Measurements from ENCODE around the gene TMEM231.
A peak's percentile ranks its signal among the peaks of the same experiment; 100 is the strongest.
"Not testable (repeated sequence)": the region's sequence is repeated elsewhere in the genome, so short reads cannot be mapped to it uniquely, and the experiment has no call there.

Gene TMEM231

DNA sequence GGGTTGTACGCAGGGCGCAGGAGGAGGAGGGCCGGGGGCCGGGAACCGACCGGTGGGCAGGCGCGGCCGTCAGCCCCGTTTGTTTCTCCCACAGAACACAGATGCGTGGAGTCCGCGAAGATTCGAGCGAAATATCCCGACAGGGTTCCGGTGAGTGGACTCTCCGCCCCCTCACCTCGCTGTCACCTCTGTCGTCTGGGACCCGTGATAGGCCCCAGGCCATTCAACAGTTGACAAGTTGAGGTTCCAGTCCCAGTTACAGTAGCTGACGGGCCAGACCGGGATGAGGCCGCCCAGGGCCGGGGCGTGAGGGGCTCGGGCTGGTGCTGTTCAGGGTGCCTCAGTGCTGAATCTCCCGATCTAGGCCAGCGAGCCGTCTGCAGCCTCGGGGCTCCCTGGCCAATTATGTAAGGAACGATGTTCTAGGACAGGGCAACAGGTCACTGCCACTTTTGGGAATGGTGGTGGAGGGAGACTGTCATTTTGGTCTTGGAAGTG is 10.8 kb upstream of the TMEM231 start:
- no peak for DNase-seq (ENCODE audit: low read depth in 2 of 2)

DNA sequence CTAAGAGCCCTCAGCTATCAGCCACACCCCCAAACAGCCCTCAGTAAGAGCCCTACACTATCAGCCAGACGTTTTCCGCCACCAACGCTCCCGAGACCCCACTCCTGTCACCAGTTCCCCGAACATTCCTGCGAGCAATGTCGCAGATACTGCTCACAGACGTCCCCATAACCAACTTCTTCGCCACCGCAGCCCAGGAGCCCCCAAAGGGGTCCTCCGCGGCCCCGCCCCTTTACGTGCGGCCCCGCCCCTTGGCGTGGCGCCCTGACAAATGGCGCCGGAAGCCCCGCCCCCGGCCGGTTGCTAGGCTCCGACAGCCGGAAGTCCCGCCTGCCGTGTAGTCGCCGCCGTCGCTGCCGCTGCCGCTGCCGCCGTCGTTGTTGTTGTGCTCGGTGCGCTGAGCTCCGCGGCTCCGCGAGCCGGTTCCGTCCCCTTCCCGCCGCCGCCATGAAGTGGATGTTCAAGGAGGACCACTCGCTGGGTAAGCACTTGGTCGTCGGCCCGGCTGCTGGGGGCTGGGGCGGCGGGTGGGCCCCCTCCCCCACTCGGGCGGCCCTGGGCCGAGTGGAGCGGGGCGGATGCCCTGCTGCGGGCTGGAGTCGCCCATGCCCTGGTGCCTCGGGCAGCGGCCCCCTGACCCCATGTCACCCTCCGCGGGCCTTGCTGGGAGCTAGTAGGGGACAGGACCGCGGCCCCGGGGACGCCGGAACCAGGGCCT is 10.1 kb upstream of the TMEM231 start, which contains the start of gene GABARAPL2:
GABARAPL2 (plus strand) TSS at position 340 of the 718 bp plus-strand sequence; CDS start at position 448, 108 bp downstream.
- DNase-seq (ENCODE audit: low read depth in 2 of 2) = peak; percentile 84 to 87

DNA sequence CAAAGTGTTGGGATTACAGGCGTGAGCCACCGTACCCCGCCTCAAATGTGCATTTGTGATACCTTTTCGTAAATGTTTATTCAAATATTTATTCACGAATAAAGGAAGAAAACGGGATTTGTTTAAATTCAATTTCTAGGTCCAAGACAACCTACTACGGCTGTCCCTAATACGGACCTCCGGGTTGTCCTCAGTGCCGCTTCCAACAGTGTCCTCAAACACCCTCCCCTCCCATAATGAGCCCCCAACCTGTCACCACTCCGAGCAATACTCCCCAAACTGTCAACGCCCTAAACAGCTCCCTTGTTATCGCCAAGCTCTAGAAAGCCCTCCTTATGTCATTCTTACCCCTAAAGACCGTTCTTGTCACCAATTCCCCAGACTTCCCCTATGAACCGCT is 9.6 kb upstream of the TMEM231 start:
- no peak for DNase-seq (ENCODE audit: low read depth in 2 of 2)

DNA sequence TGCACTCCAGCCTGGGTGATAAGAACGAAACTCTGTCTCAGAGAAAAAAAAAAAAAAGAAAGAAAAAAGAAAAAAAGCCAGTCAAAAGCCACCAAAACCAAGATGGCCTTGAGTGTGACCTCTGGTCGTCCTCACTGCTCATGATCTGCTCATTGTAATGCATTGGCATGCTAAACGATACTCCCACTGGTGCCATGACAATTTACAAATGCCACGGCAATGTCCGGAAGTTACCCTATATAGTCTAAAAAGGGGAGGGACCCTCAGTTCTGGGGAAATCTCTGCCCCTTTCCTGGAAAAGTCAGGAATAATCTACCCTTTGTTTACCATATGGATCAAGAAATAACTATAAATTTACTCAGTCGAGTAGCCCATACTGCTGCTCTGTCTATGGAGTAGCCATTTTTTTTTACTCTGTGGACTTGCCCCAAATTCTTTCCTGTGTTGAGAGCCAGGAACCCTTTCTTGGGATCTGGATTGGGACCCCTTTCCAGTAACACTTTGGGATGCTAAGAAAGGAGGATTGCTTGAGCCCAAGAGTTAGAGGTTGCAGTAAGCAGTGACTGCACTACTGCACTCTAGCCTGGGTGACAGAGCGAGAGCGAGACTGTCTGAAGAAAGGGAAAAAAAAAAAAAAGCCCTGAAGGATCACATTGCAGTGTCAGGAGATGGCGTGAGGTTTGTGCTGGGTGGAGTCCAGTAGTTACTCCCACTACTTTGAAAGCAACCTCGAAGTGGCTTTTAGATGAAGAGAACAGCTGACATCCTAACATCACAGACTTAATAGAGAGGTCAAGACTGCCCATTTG is 3.7 kb upstream of the TMEM231 start:
- no peak for DNase-seq (ENCODE audit: low read depth in 2 of 2)

DNA sequence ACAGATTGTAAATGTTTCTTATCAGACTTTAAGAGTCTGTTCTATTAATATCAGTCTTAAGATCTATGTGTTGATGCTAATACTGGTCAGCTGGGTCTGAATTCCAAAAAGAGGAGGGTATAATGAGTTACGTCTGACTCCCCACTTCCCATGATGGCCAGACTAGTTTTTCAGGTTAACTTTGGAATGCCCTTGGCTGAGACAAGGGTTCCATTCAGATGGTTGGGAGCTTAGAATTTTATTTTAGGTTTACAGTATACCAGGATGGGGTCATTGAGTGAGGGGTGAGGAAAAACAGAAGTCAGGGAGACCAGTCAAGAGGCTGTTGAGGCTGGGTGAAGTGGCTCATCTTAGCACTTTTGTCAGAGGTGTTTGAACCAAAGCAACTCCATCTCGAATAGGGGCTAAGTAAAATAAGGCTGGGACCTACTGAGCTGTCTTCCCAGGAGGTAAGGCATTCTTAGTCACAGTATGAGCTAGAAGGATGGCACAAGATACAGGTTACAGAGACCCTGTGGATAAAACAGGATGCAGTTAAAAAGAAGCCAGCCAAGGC is 2.9 kb upstream of the TMEM231 start:
- no peak for DNase-seq (ENCODE audit: low read depth in 2 of 2)

DNA sequence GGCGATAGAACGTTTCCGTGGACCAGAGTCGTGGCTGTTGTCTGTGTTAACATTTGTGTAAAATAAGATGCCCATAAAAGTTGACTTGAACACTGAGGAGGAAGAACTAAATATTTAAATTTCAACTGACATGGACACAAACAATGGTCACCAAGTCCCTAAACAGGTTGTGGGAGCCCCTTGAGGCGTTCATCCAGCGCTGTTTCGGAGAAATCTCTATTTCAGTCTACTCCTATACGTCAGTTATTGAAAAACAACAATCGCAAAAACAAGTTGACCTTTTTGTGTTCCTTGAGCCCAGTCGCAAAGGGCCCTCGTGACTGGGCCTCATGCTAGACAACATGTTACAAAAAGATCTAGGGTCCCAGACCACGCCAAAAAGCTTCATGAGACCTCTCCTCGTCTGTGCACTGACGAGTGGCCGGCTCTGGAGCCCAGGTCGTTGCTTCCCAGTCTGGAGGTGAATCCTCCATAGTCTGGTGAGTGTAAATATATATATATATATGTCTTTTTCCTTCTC is 439 bp upstream of the TMEM231 start:
- no peak for DNase-seq (ENCODE audit: low read depth in 2 of 2)

DNA sequence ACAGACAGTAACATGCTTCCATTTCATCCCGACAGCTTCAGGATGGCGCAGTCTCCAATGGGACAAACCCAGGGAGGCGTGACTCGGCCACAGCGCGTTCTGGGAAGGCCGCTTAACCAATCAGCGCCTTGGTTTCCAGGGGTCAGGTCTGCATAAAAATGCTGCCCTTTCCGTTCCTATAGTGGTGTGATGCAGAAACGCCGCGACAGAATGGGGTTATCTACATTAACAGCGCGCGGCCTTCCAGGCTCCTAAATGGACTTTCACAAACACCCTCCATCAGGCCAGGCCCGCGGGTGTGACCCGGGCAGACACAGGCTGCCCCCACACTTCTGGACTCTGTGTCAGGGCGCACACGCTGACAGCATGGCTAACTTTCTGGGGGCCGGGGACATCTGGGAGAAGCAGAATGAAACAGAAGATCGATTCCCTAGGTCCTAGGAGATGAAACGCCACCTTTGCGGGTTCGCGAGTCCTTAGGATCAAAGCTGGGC is 792 bp downstream of the TMEM231 start:
- DNase-seq (ENCODE audit: low read depth in 2 of 2) = no peak

DNA sequence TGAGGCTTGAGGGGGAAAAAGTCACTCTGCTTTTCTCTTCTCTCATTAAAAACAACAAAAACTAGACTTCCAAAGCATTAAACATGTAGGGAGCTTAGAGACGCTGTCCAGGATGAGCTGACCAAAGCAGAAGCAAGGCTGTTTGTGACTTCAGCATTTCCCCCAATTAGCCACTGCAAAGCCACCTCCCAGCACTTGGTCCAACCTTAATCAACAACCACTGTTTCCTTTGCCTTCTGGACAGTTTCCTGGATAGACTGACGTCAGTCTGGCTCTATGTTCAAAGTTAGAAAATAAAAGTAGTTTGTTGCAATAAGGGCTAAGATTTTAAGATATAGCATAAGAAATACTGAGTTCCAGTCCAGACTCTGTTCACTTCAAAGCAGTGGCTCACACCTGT is 3.1 kb downstream of the TMEM231 start:
- DNase-seq (ENCODE audit: low read depth in 2 of 2) = no peak

DNA sequence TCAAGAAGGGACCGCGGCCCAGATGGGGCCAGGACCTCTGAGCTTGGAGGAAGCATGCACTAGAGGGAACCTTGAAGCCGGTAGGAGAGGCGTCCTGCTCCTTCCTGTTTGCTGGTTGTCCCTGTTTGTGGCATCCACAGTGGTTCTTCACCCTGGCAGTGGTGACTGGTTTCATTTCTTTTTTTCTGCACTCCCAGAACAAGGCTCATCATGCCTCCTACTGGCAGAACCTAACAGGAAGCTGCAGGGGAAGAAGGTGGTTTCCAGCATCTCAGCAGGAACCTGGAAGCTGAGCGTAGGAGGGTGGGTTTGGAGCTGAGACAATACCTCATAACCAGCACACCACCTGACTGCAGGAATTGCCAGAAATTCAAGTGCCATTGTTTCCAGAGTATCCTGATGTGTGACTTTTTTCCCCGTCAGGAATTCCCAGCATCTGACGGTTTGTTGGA is 5.8 kb downstream of the TMEM231 start:
- no peak for DNase-seq (ENCODE audit: low read depth in 2 of 2)

DNA sequence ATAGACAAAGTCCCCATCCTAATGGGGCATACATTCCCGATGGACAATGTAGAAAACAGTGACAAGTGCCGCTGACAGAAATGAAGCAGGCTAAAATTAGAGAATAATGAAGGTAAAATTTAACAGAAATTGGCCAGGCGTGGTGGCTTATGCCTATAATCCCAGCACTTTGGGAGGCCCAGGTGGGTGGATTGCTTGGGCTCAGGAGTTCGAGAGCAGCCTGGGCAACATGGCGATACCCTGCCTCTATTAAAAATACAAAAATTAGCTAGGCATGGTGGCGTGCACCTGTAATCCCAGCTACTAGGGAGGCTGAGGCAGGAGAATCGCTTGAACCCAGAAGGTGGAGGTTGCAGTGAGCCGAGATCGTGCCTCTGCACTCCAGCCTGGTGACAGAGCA is 7.6 kb downstream of the TMEM231 start:
- not testable (repeated sequence) for DNase-seq (ENCODE audit: low read depth in 2 of 2)

DNA sequence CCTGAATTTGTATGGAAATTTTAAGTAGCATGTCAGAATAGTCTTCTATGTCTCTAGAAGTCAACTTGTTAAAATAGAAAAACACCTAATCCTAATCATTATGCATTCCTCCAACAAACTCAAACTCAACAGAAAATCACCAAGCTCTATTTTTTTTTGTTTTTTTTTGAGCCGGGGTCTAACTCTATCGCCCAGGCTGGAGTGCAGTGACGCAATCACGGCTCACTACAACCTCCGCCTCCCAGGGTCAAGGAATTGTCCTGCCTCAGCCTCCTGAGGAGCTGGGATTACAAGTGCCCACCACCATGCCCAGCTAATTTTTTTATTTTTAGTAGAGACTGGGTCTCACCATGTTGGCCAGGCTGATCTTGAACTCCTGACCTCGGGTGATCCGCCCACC is 9.8 kb downstream of the TMEM231 start:
- no peak for DNase-seq (ENCODE audit: low read depth in 2 of 2)

DNA sequence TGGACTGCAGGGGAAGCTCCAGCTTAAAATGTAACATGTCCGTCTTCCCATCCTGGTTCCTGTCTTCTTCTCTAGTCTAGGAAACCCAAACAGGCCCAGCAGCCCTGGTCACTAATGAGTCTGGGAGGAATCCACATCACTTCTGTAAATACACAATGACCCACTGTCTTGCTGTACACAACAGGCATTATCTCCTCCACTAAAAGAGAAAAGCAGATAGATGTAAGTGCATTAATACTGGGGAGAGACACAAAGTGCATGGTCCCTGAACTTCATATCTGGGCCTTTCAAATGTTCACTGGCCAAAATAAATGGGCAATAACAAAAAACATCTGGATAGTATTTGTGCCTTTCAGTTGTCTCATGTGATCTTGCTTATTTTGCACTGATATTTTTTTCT is 10.2 kb downstream of the TMEM231 start:
- DNase-seq (ENCODE audit: low read depth in 2 of 2) = not testable (repeated sequence)

DNA sequence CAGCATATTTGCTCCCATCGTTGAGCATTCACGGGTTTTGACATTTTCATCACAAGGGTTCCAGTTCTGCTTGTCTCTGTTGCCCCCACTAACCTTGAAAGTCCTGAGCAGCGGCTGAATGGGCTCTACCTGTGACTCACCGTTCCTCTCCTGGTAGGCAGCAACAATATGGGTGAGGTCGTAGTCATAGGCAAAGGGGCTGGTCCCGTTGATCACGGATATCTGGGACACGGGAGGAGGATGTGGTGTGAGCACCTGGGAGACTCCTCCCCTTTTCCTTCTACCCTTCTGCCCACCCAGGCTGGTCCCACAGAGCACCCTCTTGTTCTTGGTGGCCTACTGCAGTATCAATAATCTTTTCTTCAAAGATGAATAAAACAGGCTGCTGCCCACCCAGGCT is 13.6 kb downstream of the TMEM231 start:
- DNase-seq (ENCODE audit: low read depth in 2 of 2) = not testable (repeated sequence)

DNA sequence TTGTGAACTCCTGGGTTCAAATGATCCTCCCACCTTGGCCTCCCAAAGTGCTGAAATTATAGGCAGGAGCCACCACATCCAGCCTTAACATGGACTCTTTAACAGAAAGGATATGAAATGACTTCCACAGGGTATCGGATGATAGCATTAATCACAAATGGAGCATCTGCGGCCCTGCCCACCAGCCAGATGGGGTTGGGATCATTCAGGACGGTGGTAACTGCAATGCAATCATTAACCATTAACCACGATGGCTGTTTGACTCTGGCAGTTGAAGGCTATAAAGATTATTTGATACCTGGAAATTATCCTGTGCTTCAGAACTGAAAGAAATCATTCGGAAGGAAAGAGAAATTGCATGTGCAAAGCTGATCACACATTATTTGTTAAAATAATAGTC is 14.8 kb downstream of the TMEM231 start:
- no peak for DNase-seq (ENCODE audit: low read depth in 2 of 2)

DNA sequence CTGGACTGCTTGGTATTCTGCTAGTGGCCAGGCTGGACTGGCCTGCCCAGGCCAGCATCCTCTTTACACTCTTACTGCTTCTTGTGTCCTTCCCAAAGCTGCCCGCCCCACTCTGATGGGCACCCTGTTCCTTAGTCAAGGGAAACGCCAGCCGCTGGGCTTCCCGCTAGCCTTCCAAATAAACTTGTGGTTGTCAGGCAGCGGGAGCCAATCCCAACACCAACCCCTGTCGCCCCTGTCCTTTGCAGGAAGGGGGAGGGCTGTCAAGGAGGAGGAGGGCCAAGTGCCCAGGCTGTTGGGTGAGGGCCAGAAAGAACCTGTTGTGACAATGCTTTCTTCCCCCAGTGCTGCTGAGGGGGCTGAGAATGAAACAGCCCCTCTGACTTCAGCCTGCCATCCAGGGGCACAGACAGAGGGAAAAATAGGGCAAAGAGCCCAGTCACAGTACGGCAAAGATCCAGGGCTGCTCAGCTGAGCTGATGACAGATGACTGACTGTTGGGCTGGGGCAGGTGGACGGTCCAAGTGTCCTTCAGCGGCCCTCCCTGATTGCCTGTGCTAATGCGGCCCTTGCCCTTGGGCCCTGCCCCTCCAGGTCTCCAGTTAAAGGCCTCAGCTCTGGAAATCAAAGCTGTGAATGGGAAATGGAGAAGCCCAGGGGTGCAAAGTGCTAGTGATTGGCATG is 17.0 kb downstream of the TMEM231 start:
- DNase-seq (ENCODE audit: low read depth in 2 of 2) = not testable (repeated sequence)

DNA sequence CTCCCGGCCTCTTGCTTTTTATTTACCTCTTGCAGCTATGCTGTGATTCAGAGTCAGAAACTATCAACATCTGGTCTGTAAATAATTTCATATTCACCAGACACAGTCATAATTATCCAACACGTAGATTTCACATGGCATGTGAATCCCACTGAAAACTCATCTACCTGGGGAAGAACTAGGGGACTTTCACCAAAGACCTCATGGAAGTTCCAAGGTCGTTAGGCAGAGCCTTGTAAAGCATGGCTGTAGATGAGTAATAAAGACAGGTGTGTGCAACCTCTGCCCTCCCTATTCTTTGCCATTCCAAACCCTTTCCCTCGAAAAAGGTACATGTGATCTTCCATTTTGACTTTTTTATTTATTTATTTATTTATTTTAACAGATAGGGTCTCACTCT is 18.3 kb downstream of the TMEM231 start:
- DNase-seq (ENCODE audit: low read depth in 2 of 2) = no peak

DNA sequence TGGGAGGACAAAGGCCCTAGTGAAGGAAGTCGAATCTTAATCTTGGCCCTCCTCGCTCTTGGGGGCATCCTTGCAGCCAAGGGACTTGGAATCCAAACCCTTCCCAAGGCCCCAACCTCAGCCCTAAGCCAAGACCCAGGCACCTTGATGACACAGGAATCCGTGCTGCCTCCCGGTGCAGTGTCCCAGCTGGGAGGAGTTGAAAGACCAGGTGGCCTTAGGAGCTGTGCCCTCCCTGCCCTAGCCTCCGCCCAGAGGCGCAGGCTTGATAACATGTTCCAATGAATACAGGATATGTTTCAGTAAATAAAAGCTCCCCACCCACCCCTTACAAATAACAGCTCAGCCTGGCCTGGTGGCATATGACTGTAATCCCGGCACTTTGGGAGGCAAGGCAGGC is 20.2 kb downstream of the TMEM231 start, which contains the start of gene CHST5:
CHST5 (minus strand) TSS at position 208 of the 400 bp plus-strand sequence. CDS start 5,724 bp downstream, outside the sequence.
- DNase-seq (ENCODE audit: low read depth in 2 of 2) = no peak

DNA sequence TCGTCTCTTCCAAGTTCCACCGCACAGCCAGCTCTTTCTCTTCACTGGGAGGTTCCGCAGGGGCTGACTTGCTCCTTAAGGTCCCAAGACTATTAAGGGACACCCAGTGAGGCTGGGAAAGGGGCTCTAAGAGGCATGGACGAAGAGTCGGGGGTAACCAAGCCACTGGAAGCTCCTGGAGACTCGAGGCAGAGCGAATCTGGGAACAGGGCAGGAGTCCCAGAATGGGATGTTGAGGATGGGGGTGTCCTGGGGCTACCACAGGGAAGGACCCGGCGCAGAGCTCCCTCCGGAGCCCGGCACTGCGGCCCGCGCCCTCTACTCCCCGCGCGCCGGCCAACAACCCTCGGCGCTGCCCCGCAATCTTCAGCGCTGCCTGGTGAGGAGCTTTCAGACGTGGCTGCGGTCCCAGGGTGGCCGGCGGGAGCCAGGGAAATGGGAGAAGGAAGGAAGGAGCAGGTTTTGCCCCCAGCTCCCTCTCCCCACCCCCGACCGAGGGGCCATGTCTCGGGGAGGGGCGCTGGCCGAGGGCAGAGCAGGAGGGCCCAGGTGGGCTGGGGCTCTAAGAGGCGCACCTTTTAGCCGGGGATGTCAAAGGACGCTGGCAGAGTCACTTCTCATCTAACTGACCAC is 20.7 kb downstream of the TMEM231 start:
- no peak for DNase-seq (ENCODE audit: low read depth in 2 of 2)

DNA sequence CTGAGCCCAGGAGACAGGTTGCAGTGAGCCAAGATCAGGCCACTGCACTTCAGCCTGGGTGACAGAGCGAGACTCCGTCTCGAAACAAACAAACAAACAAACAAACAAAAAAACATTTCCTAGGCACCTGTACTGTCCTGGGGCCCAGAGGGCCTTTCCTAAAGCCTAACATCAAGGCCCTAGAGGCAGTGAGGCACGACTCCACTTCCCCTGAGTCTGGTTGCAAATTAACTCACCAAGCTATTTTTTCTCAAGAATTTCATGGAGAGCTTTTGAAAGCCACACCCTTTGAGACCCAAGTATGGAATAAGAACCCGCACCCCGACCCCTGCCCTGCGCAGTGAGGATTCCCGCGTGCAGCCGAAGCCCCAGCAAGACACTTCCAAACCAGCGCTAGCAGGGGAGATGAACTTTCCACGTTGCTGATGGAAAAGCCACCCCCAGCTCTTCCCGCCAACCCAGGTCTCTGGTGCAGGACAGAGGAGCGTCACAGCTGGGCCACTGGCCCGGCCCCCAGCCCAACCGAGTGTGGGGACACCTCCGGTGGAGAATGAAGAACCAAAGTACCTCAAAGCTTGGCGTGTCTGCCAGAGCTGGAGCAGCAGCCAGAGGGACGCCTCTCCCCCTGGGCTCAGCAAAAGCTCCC is 21.4 kb downstream of the TMEM231 start:
- no peak for DNase-seq (ENCODE audit: low read depth in 2 of 2)

DNA sequence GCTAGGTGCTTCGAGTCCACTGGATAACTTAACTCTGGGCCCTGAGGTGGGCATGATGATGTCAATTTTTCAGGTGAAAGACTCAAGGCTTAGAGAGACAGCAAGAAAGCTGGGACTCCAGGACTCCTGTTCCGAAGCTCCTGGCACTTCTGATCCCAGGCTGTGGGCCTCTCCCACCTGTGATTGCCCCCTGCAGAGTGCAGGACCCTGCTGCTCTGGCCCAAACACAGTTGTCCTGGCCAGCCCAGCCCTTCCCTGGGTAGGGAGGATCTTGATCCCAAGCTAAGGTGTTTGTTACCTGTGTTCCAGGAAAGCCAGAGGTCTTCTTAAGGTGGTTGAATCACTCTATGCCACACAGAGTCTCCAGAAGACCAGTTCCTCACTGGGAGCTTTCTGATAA is 23.3 kb downstream of the TMEM231 start:
- no peak for DNase-seq (ENCODE audit: low read depth in 2 of 2)

Measured in stimulated activated CD8-positive, alpha-beta memory T cell treated with anti-CD3 and anti-CD28 coated beads, Interleukin-7, amount 100 ng/mL, for 1 hour (primary cell).